ENCODE data around the gene LGALS4. TPM values are rescaled to one million over a fixed set of nuclear protein-coding genes. Genes with fewer than 3 reads are reported as not detected.
"Not testable (repeated sequence)": the region's sequence is repeated elsewhere in the genome, so short reads cannot be mapped to it uniquely, and the experiment has no call there.

Gene LGALS4
- total RNA-seq, 1 experiment from 2014 or later: not detected

DNA sequence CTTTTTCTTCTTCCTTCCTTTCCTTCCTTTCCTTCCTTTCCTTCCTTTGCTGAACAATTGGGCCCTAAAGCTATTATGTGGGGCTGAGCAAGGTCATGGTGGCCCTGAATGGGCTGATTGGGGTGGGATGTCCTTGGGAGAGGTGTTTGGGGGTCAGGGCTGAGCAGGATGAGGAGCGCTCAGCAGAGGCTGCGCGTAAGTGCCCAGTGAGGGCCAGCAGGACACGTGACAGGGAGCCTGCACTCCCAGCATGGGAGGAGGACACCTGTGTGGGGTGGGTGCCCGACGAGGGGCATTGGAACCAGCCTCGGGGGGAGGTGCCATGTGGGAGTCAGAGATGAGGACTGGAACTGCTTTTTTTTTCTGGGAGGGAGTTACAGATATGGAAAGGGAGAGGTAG lies 34.0 kb downstream of the LGALS4 start:
- no peak overlapping the region for H3K27ac Mint-ChIP-seq (ENCODE audit: low read depth, unreplicated experiment)
- no peak for DNase-seq (ENCODE audit: unreplicated experiment)
- intact Hi-C loops (cut with micrococcal nuclease): no loop called here
- ChIA-PET POLR2A (no interaction called here), CTCF (interaction anchor here (0.6 kb wide), 1 partner anchor 180 kb away, joined by 3 read pairs; no protein-coding TSS in a partner anchor)
- no peaks in the 10 kb centered on the region for H3K27me3 Mint-ChIP-seq (ENCODE audit: insufficient read depth, unreplicated experiment)
- no peak overlapping the region for H3K4me3 Mint-ChIP-seq (ENCODE audit: unreplicated experiment)
- peaks cover 15% of the 10 kb centered on the region for H3K4me1 Mint-ChIP-seq (ENCODE audit: insufficient read depth, unreplicated experiment)
- H3K36me3 Mint-ChIP-seq (ENCODE audit: insufficient read depth, unreplicated experiment): no peaks in the 10 kb centered on the region
- TF ChIP-seq, protein P1, sequence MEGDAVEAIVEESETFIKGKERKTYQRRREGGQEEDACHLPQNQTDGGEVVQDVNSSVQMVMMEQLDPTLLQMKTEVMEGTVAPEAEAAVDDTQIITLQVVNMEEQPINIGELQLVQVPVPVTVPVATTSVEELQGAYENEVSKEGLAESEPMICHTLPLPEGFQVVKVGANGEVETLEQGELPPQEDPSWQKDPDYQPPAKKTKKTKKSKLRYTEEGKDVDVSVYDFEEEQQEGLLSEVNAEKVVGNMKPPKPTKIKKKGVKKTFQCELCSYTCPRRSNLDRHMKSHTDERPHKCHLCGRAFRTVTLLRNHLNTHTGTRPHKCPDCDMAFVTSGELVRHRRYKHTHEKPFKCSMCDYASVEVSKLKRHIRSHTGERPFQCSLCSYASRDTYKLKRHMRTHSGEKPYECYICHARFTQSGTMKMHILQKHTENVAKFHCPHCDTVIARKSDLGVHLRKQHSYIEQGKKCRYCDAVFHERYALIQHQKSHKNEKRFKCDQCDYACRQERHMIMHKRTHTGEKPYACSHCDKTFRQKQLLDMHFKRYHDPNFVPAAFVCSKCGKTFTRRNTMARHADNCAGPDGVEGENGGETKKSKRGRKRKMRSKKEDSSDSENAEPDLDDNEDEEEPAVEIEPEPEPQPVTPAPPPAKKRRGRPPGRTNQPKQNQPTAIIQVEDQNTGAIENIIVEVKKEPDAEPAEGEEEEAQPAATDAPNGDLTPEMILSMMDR (IDR thresholded peaks at IDR 0.05; ENCODE audit: unreplicated experiment): no peak
- no TSS peak for BruUV-seq (replicated peaks)
- no peaks in the 10 kb centered on the region for H3K9me3 Mint-ChIP-seq (ENCODE audit: unreplicated experiment)

DNA sequence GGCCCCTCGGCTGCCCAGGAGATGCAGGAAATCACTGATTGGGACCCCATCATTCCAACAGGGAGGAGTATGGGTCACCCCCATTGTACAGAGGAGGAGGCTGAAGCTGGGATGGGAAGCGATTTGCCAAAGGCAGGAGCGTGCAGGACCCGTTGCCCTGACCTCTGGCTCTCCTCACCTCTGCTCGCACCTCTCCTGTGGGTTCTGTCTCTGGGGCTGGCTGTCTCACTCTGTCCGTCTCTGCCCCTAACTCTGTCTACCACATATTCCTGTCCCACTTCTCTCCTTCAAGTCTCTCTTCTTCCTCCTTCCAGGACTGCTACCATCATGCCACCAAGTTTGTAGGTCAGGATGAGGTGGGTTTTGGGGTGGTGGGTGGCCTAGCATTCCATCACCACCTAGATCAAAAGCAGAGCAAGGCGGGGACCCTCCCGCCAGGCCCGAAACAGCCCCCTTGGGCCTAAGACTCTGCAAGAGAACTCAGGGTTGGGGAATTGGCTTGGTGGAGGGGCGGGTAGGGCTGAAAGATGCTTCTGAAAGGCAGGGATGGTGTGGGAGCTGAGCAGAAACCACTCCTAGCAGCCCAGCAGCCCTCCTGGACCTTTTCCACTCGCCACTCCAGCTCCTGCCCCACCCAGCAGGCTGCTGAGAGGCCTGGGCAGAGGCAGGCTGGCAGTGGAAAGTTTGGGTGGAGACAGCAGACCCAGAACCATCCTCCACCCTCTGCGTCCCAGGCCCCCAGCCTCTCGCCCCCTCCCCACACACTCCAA lies 38.4 kb downstream of the LGALS4 start:
- Mint-ChIP-seq H3K27ac (ENCODE audit: low read depth, unreplicated experiment) (peak overlapping the region; percentile 69), H3K36me3 (ENCODE audit: insufficient read depth, unreplicated experiment) (no peaks in the 10 kb centered on the region), H3K4me1 (ENCODE audit: insufficient read depth, unreplicated experiment) (peaks cover 15% of the 10 kb centered on the region), H3K27me3 (ENCODE audit: insufficient read depth, unreplicated experiment) (no peaks in the 10 kb centered on the region), H3K4me3 (ENCODE audit: unreplicated experiment) (no peak overlapping the region), H3K9me3 (ENCODE audit: unreplicated experiment) (no peaks in the 10 kb centered on the region)
- POLR2A ChIA-PET: interaction anchor here (0.5 to 2.4 kb wide), 7 partner anchors 13 to 127 kb away, joined by 3 to 18 read pairs (median 5); partner anchors contain the start of genes ACTN4, ECH1 and RINL
- BruUV-seq (replicated peaks): no TSS peak
- CTCF ChIA-PET: interaction anchor here (0.6 to 2.2 kb wide), 4 partner anchors 19 to 1558 kb away, joined by 3 to 7 read pairs (median 3); no protein-coding TSS in a partner anchor
- intact Hi-C loops (cut with micrococcal nuclease): loop anchor here (2.0 kb wide), 1 partner anchor 56 kb away; the partner anchor contains the start of gene ECH1
- TF ChIP-seq, protein P1 (IDR thresholded peaks at IDR 0.05; ENCODE audit: unreplicated experiment): no peak
- DNase-seq (ENCODE audit: unreplicated experiment): no peak

DNA sequence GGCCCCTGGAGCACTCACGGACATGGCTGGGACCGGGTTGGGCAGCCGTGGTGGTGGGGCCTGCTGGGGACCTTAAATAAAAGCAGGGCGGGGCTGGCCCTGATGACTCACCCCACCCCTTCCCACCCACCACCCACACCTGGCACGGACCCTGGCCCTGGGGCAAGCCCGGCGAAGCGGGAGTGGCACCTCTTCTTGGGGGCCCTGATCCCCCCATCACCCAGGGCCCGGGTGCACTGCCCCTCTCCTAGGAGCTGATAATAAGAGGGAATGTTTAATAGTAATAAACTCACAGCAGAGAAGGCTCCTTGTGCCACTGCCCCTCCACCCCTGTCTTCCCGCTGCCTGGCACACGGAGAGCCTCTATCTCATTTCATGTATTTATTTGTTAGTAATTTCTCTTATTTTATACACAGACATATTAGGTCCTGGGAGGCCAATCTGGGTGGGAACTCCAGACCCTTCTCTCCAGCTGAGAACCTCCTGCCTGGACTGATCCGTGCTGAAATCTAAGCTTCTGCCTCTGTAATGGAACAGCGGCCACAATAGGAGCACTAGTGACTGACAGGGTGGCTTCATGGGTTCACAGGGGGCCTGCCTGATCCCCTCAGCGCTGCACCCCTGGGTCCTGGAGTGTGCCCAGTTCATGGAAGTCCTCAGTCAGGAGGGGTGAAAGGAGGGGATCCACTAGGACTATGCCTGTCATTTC lies 39.1 kb downstream of the LGALS4 start, which contains the start of gene LGALS7:
Gene LGALS7 (minus strand): TSS at position 49 of the 709 bp plus-strand sequence. CDS start 25 bp downstream, at position 24.
- POLR2A ChIA-PET: interaction anchor here (2.4 kb wide), 1 partner anchor 20 kb away, joined by 18 read pairs; no protein-coding TSS in a partner anchor
- no peaks in the 10 kb centered on the region for H3K27me3 Mint-ChIP-seq (ENCODE audit: insufficient read depth, unreplicated experiment)
- TF ChIP-seq, protein P1 (IDR thresholded peaks at IDR 0.05; ENCODE audit: unreplicated experiment): no peak
- intact Hi-C loops (cut with micrococcal nuclease): loop anchor here (2.0 kb wide), 1 partner anchor 57 kb away; the partner anchor contains the start of gene ECH1
- peaks cover 15% of the 10 kb centered on the region for H3K4me1 Mint-ChIP-seq (ENCODE audit: insufficient read depth, unreplicated experiment)
- no peaks in the 10 kb centered on the region for H3K9me3 Mint-ChIP-seq (ENCODE audit: unreplicated experiment)
- H3K4me3 Mint-ChIP-seq (ENCODE audit: unreplicated experiment): no peak within 1 kb of the TSS
- no peaks in the 10 kb centered on the region for H3K36me3 Mint-ChIP-seq (ENCODE audit: insufficient read depth, unreplicated experiment)
- no TSS peak for BruUV-seq (replicated peaks)
- no peak for DNase-seq (ENCODE audit: unreplicated experiment)
- peak within 1 kb of the TSS; percentile 69 for H3K27ac Mint-ChIP-seq (ENCODE audit: low read depth, unreplicated experiment)
- CTCF ChIA-PET: no interaction called here

DNA sequence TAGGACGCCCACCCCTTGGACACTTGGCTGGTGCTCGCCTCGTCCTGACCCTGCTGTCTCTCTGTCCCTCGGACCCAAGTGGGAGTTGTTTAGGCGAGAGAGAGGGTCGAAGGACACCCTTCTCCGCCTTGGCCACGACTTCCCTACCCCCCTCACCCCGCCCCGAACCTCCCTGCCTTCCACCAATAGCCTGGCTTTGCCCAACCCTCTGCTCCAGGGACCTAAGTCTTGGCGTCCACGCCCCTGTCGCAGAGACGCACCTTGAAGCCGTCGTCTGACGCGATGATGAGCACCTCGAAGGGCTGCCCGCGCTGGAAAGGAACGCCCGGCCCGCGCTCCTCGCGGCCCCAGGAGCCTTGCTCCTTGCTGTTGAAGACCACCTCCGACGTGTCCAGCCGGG lies 41.2 kb downstream of the LGALS4 start:
- intact Hi-C loops (cut with micrococcal nuclease); H3K27ac Mint-ChIP-seq (ENCODE audit: low read depth, unreplicated experiment); H3K9me3 Mint-ChIP-seq (ENCODE audit: unreplicated experiment); BruUV-seq (replicated peaks); H3K36me3 Mint-ChIP-seq (ENCODE audit: insufficient read depth, unreplicated experiment); POLR2A ChIA-PET; H3K4me3 Mint-ChIP-seq (ENCODE audit: unreplicated experiment); H3K27me3 Mint-ChIP-seq (ENCODE audit: insufficient read depth, unreplicated experiment); DNase-seq (ENCODE audit: unreplicated experiment); CTCF ChIA-PET: not testable (repeated sequence)
- H3K4me1 Mint-ChIP-seq (ENCODE audit: insufficient read depth, unreplicated experiment): peaks cover 15% of the 10 kb centered on the region

DNA sequence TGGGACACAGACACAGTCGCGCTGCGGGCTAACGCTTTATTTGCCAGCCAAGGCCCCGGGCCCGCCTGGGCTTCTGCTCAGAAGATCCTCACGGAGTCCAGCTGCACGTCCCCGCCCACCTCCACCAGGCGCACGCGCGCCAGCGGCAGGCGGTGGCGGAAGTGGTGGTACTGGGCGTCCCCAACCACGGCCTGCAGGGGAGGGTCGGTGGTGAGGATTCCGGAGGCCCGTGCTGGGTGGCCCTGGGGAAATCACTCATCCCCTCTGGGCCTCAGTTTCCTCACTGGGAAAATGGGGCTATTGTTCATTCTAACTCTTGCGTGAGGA lies 41.8 kb downstream of the LGALS4 start:
- H3K9me3 Mint-ChIP-seq (ENCODE audit: unreplicated experiment); H3K27me3 Mint-ChIP-seq (ENCODE audit: insufficient read depth, unreplicated experiment); intact Hi-C loops (cut with micrococcal nuclease); H3K4me3 Mint-ChIP-seq (ENCODE audit: unreplicated experiment); CTCF ChIA-PET; DNase-seq (ENCODE audit: unreplicated experiment); H3K27ac Mint-ChIP-seq (ENCODE audit: low read depth, unreplicated experiment); POLR2A ChIA-PET; H3K36me3 Mint-ChIP-seq (ENCODE audit: insufficient read depth, unreplicated experiment); BruUV-seq (replicated peaks): not testable (repeated sequence)
- H3K4me1 Mint-ChIP-seq (ENCODE audit: insufficient read depth, unreplicated experiment): peaks cover 15% of the 10 kb centered on the region

DNA sequence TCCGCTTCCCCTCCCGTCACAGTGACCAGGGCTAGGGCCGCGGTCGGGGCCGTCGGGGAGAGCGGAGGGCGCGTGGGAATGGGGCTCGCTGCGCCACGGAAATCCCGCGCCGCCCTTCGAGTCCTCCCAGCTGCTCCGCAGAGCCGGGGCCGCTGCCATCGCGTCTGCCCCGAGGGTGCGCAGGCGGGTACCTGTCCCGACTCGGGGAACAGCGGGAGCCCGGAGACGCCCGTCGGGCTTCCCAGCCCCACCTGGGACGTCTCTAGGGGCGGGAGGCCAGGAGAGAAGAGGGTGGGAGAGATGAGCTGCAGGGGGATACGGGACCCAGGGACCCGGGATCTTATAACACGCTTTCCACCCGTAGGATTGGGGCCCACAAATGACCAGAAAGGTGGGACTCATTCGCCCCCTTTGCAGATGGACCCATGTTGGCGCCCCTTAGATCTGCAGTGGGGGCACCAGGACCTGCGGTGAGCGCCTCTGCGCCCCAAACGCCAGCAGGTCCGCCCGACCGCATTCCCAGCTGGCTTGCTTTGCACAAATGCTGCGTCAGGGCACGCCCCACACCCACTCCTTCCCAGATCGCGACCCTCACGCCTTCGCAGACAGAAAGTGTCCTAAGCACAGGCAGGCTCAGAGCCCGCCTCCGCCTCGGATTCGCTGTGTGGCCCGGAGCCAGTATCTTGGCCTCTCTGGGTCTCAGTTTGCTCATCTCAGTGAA lies 42.4 kb downstream of the LGALS4 start:
- H3K27me3 Mint-ChIP-seq (ENCODE audit: insufficient read depth, unreplicated experiment); intact Hi-C loops (cut with micrococcal nuclease); H3K4me3 Mint-ChIP-seq (ENCODE audit: unreplicated experiment); H3K9me3 Mint-ChIP-seq (ENCODE audit: unreplicated experiment); H3K36me3 Mint-ChIP-seq (ENCODE audit: insufficient read depth, unreplicated experiment); BruUV-seq (replicated peaks); DNase-seq (ENCODE audit: unreplicated experiment); CTCF ChIA-PET; H3K27ac Mint-ChIP-seq (ENCODE audit: low read depth, unreplicated experiment): not testable (repeated sequence)
- POLR2A ChIA-PET: interaction anchor here (1.1 kb wide), 1 partner anchor 62 kb away, joined by 4 read pairs; no protein-coding TSS in a partner anchor
- H3K4me1 Mint-ChIP-seq (ENCODE audit: insufficient read depth, unreplicated experiment): peaks cover 13% of the 10 kb centered on the region

Data from MCF 10A (cell line).